OCI-LY3 (cell line): Measurements from ENCODE around the gene CDK19.

ENCODE experiments used
- H2AFZ ChIP-seq: fragments of 200-600, 300-600 bp; shearing (Covaris generic); 2 replicates; pipeline ENCODE4 v1.6.0; 2014; ENCODE audit warnings: antibody characterized with exemption, low read depth, low read length
- H3K27ac ChIP-seq: fragments of 200-600, 300-600 bp; sonication (generic); 2 replicates; pipeline ENCODE4 v1.5.1; 2014; ENCODE audit warnings: mild to moderate bottlenecking, low read length, moderate library complexity, mixed read lengths
- H3K27me3 ChIP-seq: fragments of 200-600, 300-600 bp; sonication (generic); 2 replicates; pipeline ENCODE4 v1.6.1; 2014; ENCODE audit warnings: low read depth, low read length, mixed read lengths
- H3K36me3 ChIP-seq: fragments of 200-600, 300-600 bp; sonication (generic); replicated peaks from 2 replicates; pipeline ENCODE3; 2014; ENCODE audit warnings: low read depth, low read length, mixed read lengths
- H3K4me1 ChIP-seq: fragments of 300-600, 200-600 bp; sonication (generic); 2 replicates; pipeline ENCODE4 v1.6.1; 2014; ENCODE audit warnings: low read length, mixed read lengths
- H3K4me2 ChIP-seq: fragments of 200-600, 300-600 bp; sonication (generic); 2 replicates; pipeline ENCODE4 v1.6.1; 2014; ENCODE audit warnings: low read length, mixed read lengths
- H3K4me3 ChIP-seq: fragments of 300-600, 200-600 bp; sonication (generic); 2 replicates; pipeline ENCODE4 v1.5.1; 2014; ENCODE audit warnings: antibody characterized with exemption, mild to moderate bottlenecking, low read length, moderate library complexity
- H3K79me2 ChIP-seq: fragments of 300-600, 200-600 bp; shearing (Covaris generic); 2 replicates; pipeline ENCODE4 v1.6.1; 2014; ENCODE audit warnings: mild to moderate bottlenecking, low read length, mixed read lengths
- H3K9ac ChIP-seq: fragments of 300-600, 200-600 bp; shearing (Covaris generic); 2 replicates; pipeline ENCODE4 v1.6.0; 2014; ENCODE audit warnings: mild to moderate bottlenecking, low read length, moderate library complexity
- H3K9me3 ChIP-seq: fragments of 200-600, 300-600 bp; shearing (Covaris generic); 2 replicates; pipeline ENCODE4 v1.6.1; 2014; ENCODE audit warnings: low read length, mixed read lengths; ENCODE audit not compliant: insufficient read depth
- H4K20me1 ChIP-seq: fragments of 200-600, 300-600 bp; sonication (generic); 2 replicates; pipeline ENCODE4 v1.6.1; 2016; ENCODE audit warnings: low read length, mixed read lengths; ENCODE audit not compliant: insufficient read depth
- CTCF ChIP-seq: fragments of 200-600, 300-600 bp; sonication (generic); IDR thresholded peaks from 2 replicates; pipeline ENCODE4 v1.5.1; 2014; ENCODE audit warnings: antibody characterized with exemption, low read length, low read depth
- EZH2phosphoT487 ChIP-seq: fragments of 200-600 bp; shearing (Covaris generic); IDR thresholded peaks from 2 replicates; pipeline ENCODE4 v1.6.1; 2018; ENCODE audit warnings: antibody characterized with exemption, mixed run types, low read depth

The CDK19 gene

GRCh38 chr6:110620065-110620464 is 195.2 kb downstream of the CDK19 start:
- H3K4me1 ChIP-seq = peaks cover 26% of the 10 kb centered on the region
- peaks cover 8% of the 10 kb centered on the region for H3K36me3 ChIP-seq
- TF ChIP-seq EZH2phosphoT487 (no peak), CTCF (no peak)
- no peaks in the 10 kb centered on the region for H3K27me3 ChIP-seq
- no peak overlapping the region for H3K27ac ChIP-seq
- H2AFZ ChIP-seq = no peak overlapping the region
- H3K4me3 ChIP-seq = no peak overlapping the region
- no peak overlapping the region for H3K4me2 ChIP-seq
- no peaks in the 10 kb centered on the region for H3K79me2 ChIP-seq
- H3K9me3 ChIP-seq = no peaks in the 10 kb centered on the region
- no peak overlapping the region for H3K9ac ChIP-seq
- H4K20me1 ChIP-seq = no peaks in the 10 kb centered on the region

DNA sequence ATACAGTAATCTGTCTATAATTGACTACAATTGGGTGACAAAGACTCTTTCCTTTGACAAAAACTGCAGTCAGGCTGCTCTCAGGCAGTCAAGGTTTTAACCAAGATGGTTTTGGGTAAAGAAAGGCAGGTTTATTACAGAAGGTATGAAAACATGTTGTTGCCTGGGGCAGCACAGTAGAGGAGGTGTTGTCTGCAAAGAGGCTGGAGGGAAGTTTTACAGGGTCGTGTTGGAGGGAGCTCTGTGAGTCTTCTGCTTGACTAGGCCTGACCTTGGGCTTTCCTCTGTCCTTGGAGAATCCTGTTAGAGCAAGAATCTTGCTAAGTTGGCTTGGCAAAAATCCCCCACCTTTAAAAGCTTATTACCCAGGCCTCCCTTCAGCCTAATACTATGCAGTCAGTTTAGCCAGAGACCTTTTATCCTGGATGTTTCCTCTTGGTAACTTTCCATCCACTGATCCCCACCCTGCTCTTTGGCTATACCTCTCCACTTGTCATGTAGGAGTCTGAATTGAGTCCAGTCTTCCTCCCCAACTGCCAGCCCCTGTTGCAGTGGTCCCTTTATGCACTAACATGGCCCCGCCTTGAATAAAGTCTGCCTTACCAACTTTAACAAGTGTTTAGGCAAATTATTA is 195.9 kb downstream of the CDK19 start:
- no peak overlapping the region for H3K27ac ChIP-seq
- no peak overlapping the region for H2AFZ ChIP-seq
- peaks cover 26% of the 10 kb centered on the region for H3K4me1 ChIP-seq
- no peak overlapping the region for H3K4me3 ChIP-seq
- H3K79me2 ChIP-seq = no peaks in the 10 kb centered on the region
- H4K20me1 ChIP-seq = no peaks in the 10 kb centered on the region
- no peaks in the 10 kb centered on the region for H3K27me3 ChIP-seq
- peaks cover 6% of the 10 kb centered on the region for H3K36me3 ChIP-seq
- H3K4me2 ChIP-seq = no peak overlapping the region
- TF ChIP-seq CTCF (no peak), EZH2phosphoT487 (no peak)
- H3K9ac ChIP-seq = no peak overlapping the region
- no peaks in the 10 kb centered on the region for H3K9me3 ChIP-seq

DNA sequence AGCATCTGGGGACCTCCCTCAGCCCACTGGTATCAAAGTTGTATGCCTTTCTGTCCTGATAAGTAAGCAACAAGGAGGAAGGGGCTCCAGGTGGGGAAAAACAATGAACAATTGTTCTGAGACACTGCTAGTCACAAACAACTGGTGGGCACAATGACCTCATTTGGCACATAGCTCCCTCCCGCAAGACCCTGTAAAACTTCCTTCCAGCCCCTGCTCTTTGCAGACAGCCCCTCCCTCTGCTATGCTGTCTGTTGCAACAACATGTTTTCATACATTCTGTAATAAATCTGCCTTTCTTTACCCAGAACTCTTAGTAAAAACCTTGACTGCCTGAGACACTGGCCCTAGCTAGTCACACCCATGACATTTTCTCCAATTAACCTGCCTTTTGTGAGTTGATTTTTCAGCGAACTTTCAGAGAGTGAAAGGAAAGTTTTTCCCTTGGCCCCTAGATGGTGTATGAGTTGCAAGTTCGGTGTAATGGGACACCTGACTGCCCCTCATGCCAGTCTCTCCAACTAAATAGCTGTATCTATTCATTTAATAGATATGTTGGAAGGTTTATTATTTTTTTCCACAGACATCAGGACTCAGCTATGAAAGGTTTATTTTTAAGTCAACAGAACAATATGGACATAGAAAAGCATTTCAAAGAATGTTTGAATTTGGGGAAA is 196.5 kb downstream of the CDK19 start:
- no peak overlapping the region for H3K4me3 ChIP-seq
- H3K79me2 ChIP-seq = no peaks in the 10 kb centered on the region
- H3K9me3 ChIP-seq = no peaks in the 10 kb centered on the region
- no peak overlapping the region for H2AFZ ChIP-seq
- H3K9ac ChIP-seq = peak overlapping the region; percentile 20; the same call in 1 of the 2 replicates
- peak overlapping the region; percentile 30 for H3K27ac ChIP-seq
- H3K27me3 ChIP-seq = no peaks in the 10 kb centered on the region
- peak overlapping the region; percentile 58 for H3K4me2 ChIP-seq
- no peaks in the 10 kb centered on the region for H4K20me1 ChIP-seq
- peaks cover 26% of the 10 kb centered on the region for H3K4me1 ChIP-seq
- peaks cover 6% of the 10 kb centered on the region for H3K36me3 ChIP-seq
- TF ChIP-seq CTCF (peak; percentile 53), EZH2phosphoT487 (no peak)

GRCh38 chr6:110617057-110617456 is 198.2 kb downstream of the CDK19 start:
- Histone ChIP-seq H4K20me1 (no peaks in the 10 kb centered on the region), H3K4me3 (no peak overlapping the region), H3K36me3 (peaks cover 6% of the 10 kb centered on the region), H3K9ac (no peak overlapping the region), H3K79me2 (no peaks in the 10 kb centered on the region), H3K27ac (peak overlapping the region; percentile 57), H3K27me3 (no peaks in the 10 kb centered on the region), H2AFZ (no peak overlapping the region), H3K9me3 (no peaks in the 10 kb centered on the region), H3K4me2 (peak overlapping the region; percentile 32), H3K4me1 (peaks cover 26% of the 10 kb centered on the region)
- TF ChIP-seq EZH2phosphoT487 = no peak
- no peak for TF ChIP-seq CTCF
